B cell (primary cell): ENCODE measurements around the gene FIBP. TPM values are rescaled to one million over a fixed set of nuclear protein-coding genes. Genes with fewer than 3 reads are reported as not detected.

Experiments
- ATAC-seq: fragments of 200-7000 bp; cut with Tn5 transposase; one replicate; pipeline ENCODE4 v1.10.0; 2021; ENCODE audit warnings: low read depth, mild to moderate bottlenecking, moderate number of reproducible peaks, moderate library complexity
- CTCF ChIA-PET: fragments of 350-600 bp; sonication (Branson Sonifier 250); formaldehyde crosslinking; loops from one replicate; lab custom pipeline; 2021; ENCODE audit warnings: antibody characterized with exemption, inconsistent platforms; lab: Charles Lee
- POLR2A ChIA-PET: fragments of 350-600 bp; sonication (Branson Sonifier 250); formaldehyde crosslinking; loops from one replicate; lab custom pipeline; 2021; ENCODE audit warnings: antibody characterized with exemption; lab: Charles Lee
- DNase-seq: peaks from one replicate; pipeline ENCODE4 v3.0.0; 2013
- H2AFZ ChIP-seq: 2 replicates; pipeline ENCODE4 v1.6.1; 2012; ENCODE audit warnings: mild to moderate bottlenecking, low read depth, low read length; ENCODE audit not compliant: insufficient read depth, poor library complexity, severe bottlenecking
- H3K27ac ChIP-seq, 2 donors: 1 replicate in 1 of 2; 2 replicates in 1 of 2; pipeline ENCODE4 v1.5.1; 2012 to 2013; ENCODE audit warnings: low read length in 2 of 2, mild to moderate bottlenecking in 2 of 2, moderate library complexity in 1 of 2
- H3K27me3 ChIP-seq, 4 experiments: fragments of 200-600 bp in 1 of 4; sonication (generic) in 1 of 4; replicated peaks in 1 of 4; 1 replicate in 2 of 4; 2 replicates in 2 of 4; pipeline versions ENCODE4 v1.6.1 to v1.7.0; 2013 to 2016; ENCODE audit warnings: low read length in 3 of 4, mild to moderate bottlenecking in 2 of 4, mixed read lengths in 1 of 4, moderate library complexity in 1 of 4; ENCODE audit not compliant: insufficient read depth in 4 of 4, control insufficient read depth in 3 of 4; ENCODE audit errors: control extremely low read depth in 1 of 4
- H3K36me3 ChIP-seq, 2 experiments: replicated peaks in 1 of 2; 1 replicate in 1 of 2; 2 replicates in 1 of 2; pipeline versions ENCODE4 v1.6.1 to v1.7.1; 2013; ENCODE audit warnings: low read length in 1 of 2; ENCODE audit not compliant: insufficient read depth in 2 of 2, control insufficient read depth in 1 of 2; ENCODE audit errors: control extremely low read depth in 1 of 2, extremely low read depth in 1 of 2
- H3K4me1 ChIP-seq, 2 donors: fragments of 200-600 bp in 1 of 2; sonication (generic) in 1 of 2; 1 replicate in 1 of 2; 2 replicates in 1 of 2; pipeline versions ENCODE4 v1.5.1 to v1.6.1; 2013 to 2017; ENCODE audit warnings: low read length in 2 of 2; ENCODE audit not compliant: control insufficient read depth in 2 of 2, insufficient read depth in 2 of 2
- H3K4me2 ChIP-seq: replicated peaks from 2 replicates; pipeline ENCODE3; 2012; ENCODE audit warnings: mild to moderate bottlenecking, low read depth, low read length; ENCODE audit not compliant: poor library complexity, severe bottlenecking
- H3K4me3 ChIP-seq, 5 experiments: fragments of 200-600 bp in 1 of 5; sonication (generic) in 1 of 5; 1 replicate in 3 of 5; 2 replicates in 2 of 5; pipeline versions ENCODE4 v1.5.1 to v1.7.0; 2011 to 2016; ENCODE audit warnings: low read length in 4 of 5, mild to moderate bottlenecking in 4 of 5, low read depth in 2 of 5, control low read depth in 1 of 5, moderate library complexity in 1 of 5; ENCODE audit not compliant: insufficient read depth in 1 of 5; ENCODE audit errors: control extremely low read depth in 1 of 5, extremely low read depth in 1 of 5
- H3K79me2 ChIP-seq: fragments of 200-600 bp; sonication (generic); one replicate; pipeline ENCODE4 v1.6.0; 2016; ENCODE audit warnings: low read length; ENCODE audit not compliant: control insufficient read depth, insufficient read depth
- H3K9ac ChIP-seq: fragments of 200-600 bp; sonication (generic); 2 replicates; pipeline ENCODE4 v1.6.1; 2017; ENCODE audit warnings: mild to moderate bottlenecking, low read length, moderate library complexity
- H3K9me3 ChIP-seq, 3 donors: one replicate each; pipeline versions ENCODE4 v1.6.1 to v1.7.1; 2013; ENCODE audit warnings: low read length in 2 of 3; ENCODE audit not compliant: control insufficient read depth in 2 of 3, insufficient read depth in 1 of 3; ENCODE audit errors: control extremely low read depth in 1 of 3
- H4K20me1 ChIP-seq: 2 replicates; pipeline ENCODE4 v1.6.0; 2012; ENCODE audit warnings: mild to moderate bottlenecking, low read length; ENCODE audit not compliant: insufficient read depth, control insufficient read depth, poor library complexity, severe bottlenecking
- H3K27ac Mint-ChIP-seq: one replicate; pipeline ENCODE4 v1.8.0; 2021; ENCODE audit warnings: mixed read lengths
- H3K27me3 Mint-ChIP-seq: one replicate; pipeline ENCODE4 v1.8.0; 2021; ENCODE audit warnings: mixed read lengths
- H3K4me1 Mint-ChIP-seq: one replicate; pipeline ENCODE4 v1.8.0; 2021; ENCODE audit warnings: mixed read lengths
- H3K4me3 Mint-ChIP-seq: one replicate; pipeline ENCODE4 v1.8.0; 2021; ENCODE audit warnings: mixed read lengths
- H3K9me3 Mint-ChIP-seq: one replicate; pipeline ENCODE4 v1.8.0; 2022; ENCODE audit warnings: mixed read lengths; ENCODE audit not compliant: insufficient read depth
- CTCF ChIP-seq: fragments of 200-600 bp; IDR thresholded peaks from one replicate; pipeline ENCODE4 v1.8.0; 2022; ENCODE audit warnings: antibody characterized with exemption, mild to moderate bottlenecking
- EZH2 ChIP-seq: IDR thresholded peaks from 2 replicates; pipeline ENCODE4 v1.6.1; 2012; ENCODE audit warnings: borderline replicate concordance, low read depth, mild to moderate bottlenecking, moderate library complexity, low read length; ENCODE audit not compliant: insufficient read depth, poor library complexity, severe bottlenecking
- WGBS: methylation state at CpG from one replicate; pipeline ENCODE4 v1.1.5; 2013; ENCODE audit warnings: missing lambda C conversion rate; ENCODE audit not compliant: insufficient coverage; 5-methylcytosine and 5-hydroxymethylcytosine counted together
- intact Hi-C: fragments of 100-400 bp; cut with micrococcal nuclease; formaldehyde crosslinking; loops from one replicate; pipeline ENCODE4 v1.10.0; 2022
- polyA plus RNA-seq: library from polyadenylated mRNA; depleted of rRNA; stranded (reverse); fragments of >200 nt; gene quantifications from 2 replicates; pipeline ENCODE4 v1.2.3, GENCODE V29; 2012
- total RNA-seq, 2 donors: library from RNA; stranded (reverse); fragments of 120-200 nt in 1 of 2; gene quantifications; 1 replicate in 1 of 2; 2 replicates in 1 of 2; pipeline versions ENCODE4 v1.2.3 to v1.2.4, GENCODE V29; 2013 to 2022

FIBP gene
- total and polyA plus RNA-seq, 2 donors (not counting 1 experiment from before 2014, with no cell fraction given): 63.4 to 128 TPM

GRCh38 chr11:65879617-65880016 lies 8.7 kb downstream of the FIBP start, which contains the start of gene CTSW:
Gene CTSW, plus strand, starts transcription at chr11:65879837. Its CDS starts 18 bp downstream, at chr11:65879855.
- Histone ChIP-seq H4K20me1 (no peaks in the 10 kb centered on the region), H3K27ac (no peak within 1 kb of the TSS), H3K36me3 (peaks cover 0 to 14% of the 10 kb centered on the region in 2 experiments), H3K9ac (no peak within 1 kb of the TSS), H3K27me3 (no peaks in the 10 kb centered on the region), H2AFZ (no peak within 1 kb of the TSS), H3K9me3 (no peaks in the 10 kb centered on the region), H3K79me2 (peaks cover 15% of the 10 kb centered on the region), H3K4me2 (peak within 1 kb of the TSS; percentile 22), H3K4me1 (peaks cover 5 to 25% of the 10 kb centered on the region in 2 donors), H3K4me3 (no peak within 1 kb of the TSS)
- Mint-ChIP-seq H3K9me3 (no peaks in the 10 kb centered on the region), H3K4me1 (peaks cover 20% of the 10 kb centered on the region), H3K27me3 (no peaks in the 10 kb centered on the region), H3K27ac (peak within 1 kb of the TSS; percentile 46), H3K4me3 (no peak within 1 kb of the TSS)
- TF ChIP-seq CTCF: no peak
- ATAC-seq (no peak), DNase-seq (no peak)
- CTCF ChIA-PET: interaction anchor here (1.1 to 2.8 kb wide), 2 partner anchors 8 to 61 kb away, joined by 3 to 15 read pairs; partner anchors contain the start of gene FIBP
- POLR2A ChIA-PET: interaction anchor here (1.0 kb wide), 1 partner anchor 10 kb away, joined by 4 read pairs; no protein-coding TSS in a partner anchor
- intact Hi-C loops: no loop called here
- WGBS: 2% methylated on average over 6 of the region's 7 CpGs

DNA sequence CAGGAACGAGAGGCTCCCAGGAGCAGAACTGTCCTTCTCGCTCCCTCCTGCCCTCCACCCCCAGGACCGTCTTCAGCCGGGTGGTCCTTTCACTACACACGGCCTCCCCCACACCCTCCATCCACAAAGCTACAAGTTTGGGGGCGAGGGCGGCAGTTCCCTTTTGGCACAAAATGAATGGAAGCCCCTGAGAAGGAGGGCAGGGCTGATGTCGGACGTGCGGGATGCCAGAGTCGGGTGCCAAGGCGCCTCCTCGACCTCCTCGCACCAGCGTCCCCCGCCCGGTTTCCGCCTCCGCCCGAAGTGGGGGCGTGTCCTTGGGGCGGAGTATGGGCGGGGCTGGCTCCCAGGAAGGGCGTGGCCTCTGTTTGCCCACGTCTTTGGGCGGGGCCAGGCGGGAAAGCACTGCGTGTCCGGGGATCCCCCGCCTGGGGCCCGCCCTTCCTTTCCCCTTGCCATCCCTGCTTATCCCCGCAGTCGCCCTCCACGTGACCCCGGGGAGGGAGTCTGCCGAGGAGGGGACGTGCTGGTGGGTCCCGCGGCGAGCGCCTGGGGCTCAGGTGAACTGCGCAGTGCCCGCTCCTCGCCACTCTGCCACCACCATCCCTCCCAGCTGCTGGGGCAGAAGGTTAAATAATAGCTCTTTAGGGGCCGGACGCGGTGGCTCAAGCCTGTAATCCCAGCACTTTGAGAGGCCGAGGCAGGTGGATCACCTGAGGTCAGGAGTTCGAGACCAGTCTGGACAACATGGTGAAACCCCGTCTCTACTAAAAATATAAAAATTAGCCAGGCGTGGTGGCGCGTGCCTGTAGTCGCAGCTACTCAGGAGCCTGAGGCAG lies 14.7 kb downstream of the FIBP start:
- Histone ChIP-seq H4K20me1 (no peaks in the 10 kb centered on the region), H3K9me3 (no peaks in the 10 kb centered on the region), H3K36me3 (no peaks in the 10 kb centered on the region), H3K27me3 (no peaks in the 10 kb centered on the region), H3K9ac (peak overlapping the region; percentile 70), H3K79me2 (no peaks in the 10 kb centered on the region), H3K4me3 (peak overlapping the region; percentile 52 to 79 (median 63)), H2AFZ (peak overlapping the region; percentile 85), H3K27ac (peak overlapping the region; percentile 81 to 91), H3K4me2 (peak overlapping the region; percentile 91), H3K4me1 (peaks cover 10 to 29% of the 10 kb centered on the region in 2 donors)
- peak overlapping the region; percentile 92 for H3K4me3 Mint-ChIP-seq
- peak; percentile 97 for DNase-seq
- TF ChIP-seq EZH2: no peak
- no peak for TF ChIP-seq CTCF
- peaks cover 26% of the 10 kb centered on the region for H3K4me1 Mint-ChIP-seq
- no peaks in the 10 kb centered on the region for H3K9me3 Mint-ChIP-seq
- CTCF ChIA-PET: interaction anchor here (0.6 to 6.7 kb wide), 8 partner anchors 10 to 794 kb away, joined by 3 to 71 read pairs (median 4); partner anchors contain the start of genes CCDC85B, CFL1, FIBP and MUS81
- 2% methylated on average over 43 of the region's 54 CpGs for WGBS
- peaks cover 5% of the 10 kb centered on the region for H3K27me3 Mint-ChIP-seq
- POLR2A ChIA-PET: interaction anchor here (0.6 to 1.7 kb wide), 5 partner anchors 11 to 233 kb away, joined by 3 to 24 read pairs (median 11); partner anchors contain the start of genes CCDC85B, CFL1, FIBP and MUS81
- intact Hi-C loops: loop anchor here (2.0 to 5.0 kb wide), 3 partner anchors 15 to 179 kb away; partner anchors contain the start of genes CFL1, FIBP and SF3B2
- H3K27ac Mint-ChIP-seq: peak overlapping the region; percentile 91
- ATAC-seq: peak; percentile 98
